K562 (cell line): Measurements from ENCODE around the gene RNU6-9. TPM values are rescaled to one million over a fixed set of nuclear protein-coding genes. Genes with fewer than 3 reads are reported as not detected.

Experiments used
- CBX2 ChIP-seq: fragments of 200-600 bp; sonication (generic); IDR thresholded peaks from one replicate; pipeline ENCODE4 v1.6.1; 2012; ENCODE audit warnings: mild to moderate bottlenecking, low read length, inconsistent platforms; ENCODE audit not compliant: insufficient read depth, poor library complexity, severe bottlenecking
- ELF1 ChIP-seq: fragments of 200-800 bp; sonication (Bioruptor generic); IDR thresholded peaks from 2 replicates; pipeline ENCODE4 v1.6.1; 2016; ENCODE audit warnings: missing genetic modification characterization, missing compliant biosample characterization
- IRF2 ChIP-seq: sonication (generic); formaldehyde crosslinking; IDR thresholded peaks from 2 replicates; pipeline ENCODE4 v1.8.1; 2022; ENCODE audit warnings: mild to moderate bottlenecking, missing genetic modification reagents
- NFYB ChIP-seq: IDR thresholded peaks from 2 replicates; pipeline ENCODE4 v1.6.1; 2011; ENCODE audit warnings: mild to moderate bottlenecking, moderate library complexity; ENCODE audit not compliant: insufficient read length; ENCODE audit errors: extremely low read depth
- SIX5 ChIP-seq, 2 experiments: IDR thresholded peaks; 2 replicates each; pipeline ENCODE4 v1.6.1; 2011; ENCODE audit warnings: low read length in 2 of 2, borderline replicate concordance in 1 of 2, low read depth in 1 of 2, mild to moderate bottlenecking in 1 of 2, moderate library complexity in 1 of 2; ENCODE audit not compliant: insufficient read depth in 1 of 2
- SMAD4 ChIP-seq: fragments of 250-450 bp; sonication (Bioruptor Pico); conservative IDR thresholded peaks from 2 replicates; pipeline ENCODE4 v1.8.0; 2021; ENCODE audit warnings: inconsistent platforms, mild to moderate bottlenecking, moderate library complexity
- SOX6 ChIP-seq: fragments of 450-650 bp; IDR thresholded peaks from 2 replicates; pipeline ENCODE4 v1.6.1; 2014; ENCODE audit warnings: mild to moderate bottlenecking
- TEAD4 ChIP-seq, 2 experiments: sonication (generic) in 1 of 2; formaldehyde crosslinking in 1 of 2; IDR thresholded peaks; 2 replicates each; pipeline versions ENCODE4 v1.6.1 to v1.8.0; 2012 to 2022; ENCODE audit warnings: borderline replicate concordance in 1 of 2, inconsistent platforms in 1 of 2, low read length in 1 of 2, mild to moderate bottlenecking in 1 of 2, missing genetic modification reagents in 1 of 2
- ZNF436 ChIP-seq: fragments of 250-450, 450-650 bp; sonication (Bioruptor Pico); formaldehyde crosslinking; IDR thresholded peaks from 2 replicates; pipeline ENCODE4 v1.7.0; 2020; ENCODE audit warnings: mild to moderate bottlenecking
- polyA plus RNA-seq, 8 experiments: library from polyadenylated mRNA; depleted of rRNA in 4 of 8; stranded (reverse) in 5 of 8; unstranded in 3 of 8; fragments of >200 nt; fragmentation: Nextera tagmentation in 2 of 8; fragmentation: Illumina TruSeq in 1 of 8; extraction: Ambion mirVana in 2 of 8; extraction: Trizol in 1 of 8; gene quantifications; 2 replicates each; pipeline versions ENCODE4 v1.2.1 to v1.2.3, GENCODE V29; 2011 to 2014; ENCODE audit warnings: inconsistent platforms in 1 of 8, missing spikeins in 1 of 8
- total RNA-seq, 7 experiments: library from RNA; depleted of rRNA in 6 of 7; stranded (reverse); fragments of >200 nt in 6 of 7; fragmentation: Illumina TruSeq in 2 of 7; extraction: Trizol in 2 of 7; gene quantifications; 2 replicates each; pipeline versions ENCODE4 v1.2.1 to v1.2.3, GENCODE V29; 2011 to 2021; ENCODE audit warnings: low replicate concordance in 1 of 7
- TF ChIP-seq, protein P1 (sequence below), 2 experiments: fragments of 150-350 bp in 1 of 2; IDR thresholded peaks; 2 replicates each; pipeline ENCODE4 v1.6.1; 2012 to 2016; ENCODE audit warnings: low read depth in 2 of 2, low read length in 2 of 2, mild to moderate bottlenecking in 1 of 2, moderate library complexity in 1 of 2
- TF ChIP-seq, protein P2 (sequence below): fragments of 450-650 bp; IDR thresholded peaks from 2 replicates; pipeline ENCODE4 v1.6.1; 2016; ENCODE audit warnings: borderline replicate concordance
- TF ChIP-seq, protein P3 (sequence below), 2 experiments: fragments of 450-650 bp; formaldehyde crosslinking in 1 of 2; IDR thresholded peaks; 2 replicates each; pipeline versions ENCODE4 v1.4.0 to v1.6.1; 2014 to 2020; ENCODE audit warnings: mild to moderate bottlenecking in 2 of 2, borderline replicate concordance in 1 of 2, low read depth in 1 of 2

Gene RNU6-9
- total and polyA plus RNA-seq, 9 of the 15 experiments (the other 6 are each of a cell fraction or from before 2014, with no cell fraction given), result not detected

DNA sequence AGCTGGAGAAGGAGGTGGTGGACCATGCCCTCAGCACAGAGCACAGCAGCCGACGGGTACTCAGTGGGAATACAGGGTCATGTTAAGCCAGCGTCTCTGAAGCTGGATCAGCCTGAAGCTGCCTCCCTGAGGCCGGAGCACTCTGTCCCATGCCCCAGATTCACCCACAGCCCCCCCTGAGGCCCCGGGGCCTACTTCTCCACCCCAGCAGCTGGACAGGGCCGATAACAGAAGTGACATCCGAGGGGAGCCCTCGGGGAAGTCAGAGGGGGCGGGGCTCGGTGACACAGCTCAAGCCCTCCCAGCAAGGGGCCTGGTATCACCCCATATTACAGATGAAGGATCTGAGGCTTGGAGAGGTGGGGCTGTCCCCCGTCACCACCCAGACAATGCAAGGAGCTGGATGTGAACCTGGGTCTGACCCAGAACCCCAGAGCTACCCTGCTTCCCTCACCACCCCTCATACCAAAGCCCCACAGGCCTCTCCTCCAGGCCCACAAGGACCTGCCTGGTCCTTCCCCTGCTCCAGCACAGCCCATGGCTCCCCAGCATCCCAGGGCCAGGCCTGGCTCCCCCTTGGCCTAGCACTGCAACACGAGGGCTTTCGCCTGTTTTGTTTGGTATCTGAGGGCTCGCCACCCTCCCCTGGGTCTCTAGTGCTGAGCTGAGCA lies 14.0 kb downstream of the RNU6-9 start (continued):
- TF ChIP-seq, protein P1, sequence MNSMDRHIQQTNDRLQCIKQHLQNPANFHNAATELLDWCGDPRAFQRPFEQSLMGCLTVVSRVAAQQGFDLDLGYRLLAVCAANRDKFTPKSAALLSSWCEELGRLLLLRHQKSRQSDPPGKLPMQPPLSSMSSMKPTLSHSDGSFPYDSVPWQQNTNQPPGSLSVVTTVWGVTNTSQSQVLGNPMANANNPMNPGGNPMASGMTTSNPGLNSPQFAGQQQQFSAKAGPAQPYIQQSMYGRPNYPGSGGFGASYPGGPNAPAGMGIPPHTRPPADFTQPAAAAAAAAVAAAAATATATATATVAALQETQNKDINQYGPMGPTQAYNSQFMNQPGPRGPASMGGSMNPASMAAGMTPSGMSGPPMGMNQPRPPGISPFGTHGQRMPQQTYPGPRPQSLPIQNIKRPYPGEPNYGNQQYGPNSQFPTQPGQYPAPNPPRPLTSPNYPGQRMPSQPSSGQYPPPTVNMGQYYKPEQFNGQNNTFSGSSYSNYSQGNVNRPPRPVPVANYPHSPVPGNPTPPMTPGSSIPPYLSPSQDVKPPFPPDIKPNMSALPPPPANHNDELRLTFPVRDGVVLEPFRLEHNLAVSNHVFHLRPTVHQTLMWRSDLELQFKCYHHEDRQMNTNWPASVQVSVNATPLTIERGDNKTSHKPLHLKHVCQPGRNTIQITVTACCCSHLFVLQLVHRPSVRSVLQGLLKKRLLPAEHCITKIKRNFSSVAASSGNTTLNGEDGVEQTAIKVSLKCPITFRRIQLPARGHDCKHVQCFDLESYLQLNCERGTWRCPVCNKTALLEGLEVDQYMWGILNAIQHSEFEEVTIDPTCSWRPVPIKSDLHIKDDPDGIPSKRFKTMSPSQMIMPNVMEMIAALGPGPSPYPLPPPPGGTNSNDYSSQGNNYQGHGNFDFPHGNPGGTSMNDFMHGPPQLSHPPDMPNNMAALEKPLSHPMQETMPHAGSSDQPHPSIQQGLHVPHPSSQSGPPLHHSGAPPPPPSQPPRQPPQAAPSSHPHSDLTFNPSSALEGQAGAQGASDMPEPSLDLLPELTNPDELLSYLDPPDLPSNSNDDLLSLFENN (IDR thresholded peaks at IDR 0.05; ENCODE audit: low read depth in 2 of 2, low read length in 2 of 2), result peak in 1 of 2 experiments; percentile 95; a peak in 2 of 4 replicates
- TF ChIP-seq TEAD4 (IDR thresholded peaks at IDR 0.05; ENCODE audit: low read length), result peak; percentile 89
- no peak for TF ChIP-seq TEAD4 (CRISPR knock-in tag; IDR thresholded peaks at IDR 0.05; ENCODE audit: borderline replicate concordance)
- no peak for TF ChIP-seq IRF2 (CRISPR knock-in tag)
- peak; percentile 87 for TF ChIP-seq SOX6
- TF ChIP-seq, protein P2, sequence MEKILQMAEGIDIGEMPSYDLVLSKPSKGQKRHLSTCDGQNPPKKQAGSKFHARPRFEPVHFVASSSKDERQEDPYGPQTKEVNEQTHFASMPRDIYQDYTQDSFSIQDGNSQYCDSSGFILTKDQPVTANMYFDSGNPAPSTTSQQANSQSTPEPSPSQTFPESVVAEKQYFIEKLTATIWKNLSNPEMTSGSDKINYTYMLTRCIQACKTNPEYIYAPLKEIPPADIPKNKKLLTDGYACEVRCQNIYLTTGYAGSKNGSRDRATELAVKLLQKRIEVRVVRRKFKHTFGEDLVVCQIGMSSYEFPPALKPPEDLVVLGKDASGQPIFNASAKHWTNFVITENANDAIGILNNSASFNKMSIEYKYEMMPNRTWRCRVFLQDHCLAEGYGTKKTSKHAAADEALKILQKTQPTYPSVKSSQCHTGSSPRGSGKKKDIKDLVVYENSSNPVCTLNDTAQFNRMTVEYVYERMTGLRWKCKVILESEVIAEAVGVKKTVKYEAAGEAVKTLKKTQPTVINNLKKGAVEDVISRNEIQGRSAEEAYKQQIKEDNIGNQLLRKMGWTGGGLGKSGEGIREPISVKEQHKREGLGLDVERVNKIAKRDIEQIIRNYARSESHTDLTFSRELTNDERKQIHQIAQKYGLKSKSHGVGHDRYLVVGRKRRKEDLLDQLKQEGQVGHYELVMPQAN, result no peak
- TF ChIP-seq NFYB, result no peak
- no peak for TF ChIP-seq ELF1 (tag)
- peak; percentile 85 for TF ChIP-seq SMAD4 (CRISPR knock-in tag)
- no peak for TF ChIP-seq SIX5 (IDR thresholded peaks at IDR 0.05; ENCODE audit: borderline replicate concordance in 1 of 2, insufficient read depth in 1 of 2, low read depth in 1 of 2, low read length in 2 of 2)
- TF ChIP-seq ZNF436 (CRISPR knock-in tag), result no peak
- TF ChIP-seq CBX2, result no peak
- TF ChIP-seq, protein P3, sequence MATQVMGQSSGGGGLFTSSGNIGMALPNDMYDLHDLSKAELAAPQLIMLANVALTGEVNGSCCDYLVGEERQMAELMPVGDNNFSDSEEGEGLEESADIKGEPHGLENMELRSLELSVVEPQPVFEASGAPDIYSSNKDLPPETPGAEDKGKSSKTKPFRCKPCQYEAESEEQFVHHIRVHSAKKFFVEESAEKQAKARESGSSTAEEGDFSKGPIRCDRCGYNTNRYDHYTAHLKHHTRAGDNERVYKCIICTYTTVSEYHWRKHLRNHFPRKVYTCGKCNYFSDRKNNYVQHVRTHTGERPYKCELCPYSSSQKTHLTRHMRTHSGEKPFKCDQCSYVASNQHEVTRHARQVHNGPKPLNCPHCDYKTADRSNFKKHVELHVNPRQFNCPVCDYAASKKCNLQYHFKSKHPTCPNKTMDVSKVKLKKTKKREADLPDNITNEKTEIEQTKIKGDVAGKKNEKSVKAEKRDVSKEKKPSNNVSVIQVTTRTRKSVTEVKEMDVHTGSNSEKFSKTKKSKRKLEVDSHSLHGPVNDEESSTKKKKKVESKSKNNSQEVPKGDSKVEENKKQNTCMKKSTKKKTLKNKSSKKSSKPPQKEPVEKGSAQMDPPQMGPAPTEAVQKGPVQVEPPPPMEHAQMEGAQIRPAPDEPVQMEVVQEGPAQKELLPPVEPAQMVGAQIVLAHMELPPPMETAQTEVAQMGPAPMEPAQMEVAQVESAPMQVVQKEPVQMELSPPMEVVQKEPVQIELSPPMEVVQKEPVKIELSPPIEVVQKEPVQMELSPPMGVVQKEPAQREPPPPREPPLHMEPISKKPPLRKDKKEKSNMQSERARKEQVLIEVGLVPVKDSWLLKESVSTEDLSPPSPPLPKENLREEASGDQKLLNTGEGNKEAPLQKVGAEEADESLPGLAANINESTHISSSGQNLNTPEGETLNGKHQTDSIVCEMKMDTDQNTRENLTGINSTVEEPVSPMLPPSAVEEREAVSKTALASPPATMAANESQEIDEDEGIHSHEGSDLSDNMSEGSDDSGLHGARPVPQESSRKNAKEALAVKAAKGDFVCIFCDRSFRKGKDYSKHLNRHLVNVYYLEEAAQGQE (IDR thresholded peaks at IDR 0.05; ENCODE audit: borderline replicate concordance), result peak; percentile 72; the same call in 1 of the 2 replicates
- TF ChIP-seq, protein P3 (CRISPR knock-in tag; IDR thresholded peaks at IDR 0.05; ENCODE audit: low read depth), result peak; percentile 25; the same call in 1 of the 2 replicates
